ENCODE results near the gene TRPM8.
"Not testable (repeated sequence)": the region's sequence is repeated elsewhere in the genome, so short reads cannot be mapped to it uniquely, and the experiment has no call there.

Gene TRPM8

DNA sequence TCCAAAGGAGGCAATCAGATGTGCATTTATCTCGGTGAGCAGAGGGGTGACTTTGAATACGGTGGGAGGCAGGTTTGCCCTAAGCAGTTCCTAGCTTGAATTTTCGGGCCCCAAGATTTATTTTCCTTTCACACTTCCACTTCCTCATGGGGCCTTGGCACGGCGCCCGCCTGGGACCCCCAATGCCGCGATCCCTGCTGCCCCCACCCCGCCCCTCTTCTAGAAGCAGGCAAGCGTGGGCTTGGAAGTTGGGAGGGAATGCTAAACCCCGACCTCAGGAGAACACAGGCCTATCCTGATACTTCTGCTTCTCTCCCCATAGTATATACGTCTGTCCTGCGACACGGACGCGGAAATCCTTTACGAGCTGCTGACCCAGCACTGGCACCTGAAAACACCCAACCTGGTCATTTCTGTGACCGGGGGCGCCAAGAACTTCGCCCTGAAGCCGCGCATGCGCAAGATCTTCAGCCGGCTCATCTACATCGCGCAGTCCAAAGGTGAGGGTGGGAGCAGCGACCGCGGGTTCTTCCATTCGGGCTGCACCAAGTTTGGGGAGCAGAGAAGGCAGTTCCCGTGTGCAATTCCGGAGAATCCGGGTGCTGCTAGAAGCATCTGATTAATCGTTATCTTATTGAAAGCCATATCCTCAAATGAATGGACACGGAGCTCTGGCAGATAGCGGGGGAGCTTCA is 21.6 kb downstream of the TRPM8 start:
- DNase-seq: no peak

DNA sequence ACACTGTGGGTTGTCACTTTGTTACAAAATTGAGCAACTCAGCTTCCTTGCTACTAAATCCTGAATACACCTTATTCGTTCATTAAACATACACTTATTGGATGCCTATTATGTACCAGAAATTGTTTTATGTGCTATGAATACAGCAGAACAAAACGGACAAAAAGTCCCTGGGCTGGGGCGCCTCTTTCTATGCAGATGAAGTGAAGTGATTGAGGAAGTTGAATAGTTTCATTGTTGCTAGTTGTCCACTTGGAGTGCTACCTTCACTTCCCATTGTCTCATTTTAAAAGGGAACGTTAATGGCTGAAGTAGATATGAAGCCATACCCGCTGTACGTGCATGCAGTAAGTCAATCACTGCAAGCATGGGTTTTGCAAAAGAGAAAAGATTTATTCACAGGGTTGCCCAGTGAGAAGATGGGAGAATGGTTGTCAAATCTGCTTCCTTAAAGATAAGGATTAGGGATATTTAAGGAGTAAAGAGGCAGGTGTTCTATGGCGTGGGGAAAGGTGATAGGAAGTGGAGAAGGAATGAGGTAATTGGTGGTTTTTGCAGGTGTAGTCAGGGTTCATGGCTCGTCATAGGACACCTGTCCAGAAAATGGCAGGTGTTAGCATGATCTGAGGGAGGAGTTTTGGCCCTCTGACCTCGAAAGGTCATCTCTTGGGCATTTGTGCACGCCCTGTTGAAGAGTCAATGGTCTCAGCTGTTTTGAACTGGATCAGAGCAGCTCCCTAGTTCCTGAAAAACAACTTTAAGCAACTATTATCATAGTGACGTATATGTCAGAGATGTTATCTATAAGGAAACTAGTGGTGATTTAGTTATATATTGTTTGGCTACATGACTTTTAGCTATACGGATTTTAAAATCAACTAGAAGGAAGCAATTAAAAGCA is 23.5 kb downstream of the TRPM8 start:
- DNase-seq: no peak

DNA sequence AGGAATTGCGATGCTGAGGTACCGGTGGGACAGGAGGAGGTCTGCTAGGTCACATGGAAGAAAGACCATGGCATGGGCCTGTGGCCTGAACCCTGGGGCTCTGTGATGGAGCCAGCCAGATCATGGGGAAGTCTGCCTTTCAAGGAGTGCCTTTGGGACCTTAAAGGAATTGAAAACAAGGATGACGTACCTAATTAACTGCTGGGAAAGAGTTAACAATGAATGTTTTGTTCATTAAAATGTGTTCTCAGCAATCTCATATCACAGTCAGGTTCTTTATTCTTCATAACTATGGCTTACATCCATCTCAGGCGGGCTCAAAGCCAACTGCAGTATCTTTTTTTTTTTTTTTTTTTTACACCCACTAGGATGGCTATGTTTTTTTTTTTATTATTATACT is 25.6 kb downstream of the TRPM8 start:
- DNase-seq: no peak

DNA sequence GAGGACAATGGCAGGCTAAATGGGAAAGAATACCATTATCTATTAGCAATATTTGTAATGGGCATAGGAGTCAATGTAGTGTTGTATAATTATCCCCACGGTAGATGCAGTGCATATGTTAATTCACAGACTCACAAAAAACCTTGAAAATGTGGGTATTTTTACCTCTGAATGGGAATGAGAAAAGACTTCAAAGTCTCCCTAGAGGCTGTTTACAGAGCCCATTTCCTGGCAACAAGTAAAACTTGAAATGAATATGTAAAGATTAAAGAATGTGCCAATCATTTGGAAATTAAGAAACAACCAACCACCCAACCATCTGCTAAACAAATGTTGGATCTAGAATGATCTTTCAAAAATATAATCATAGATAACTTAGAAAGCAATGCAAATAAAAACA is 27.1 kb downstream of the TRPM8 start:
- DNase-seq: no peak

DNA sequence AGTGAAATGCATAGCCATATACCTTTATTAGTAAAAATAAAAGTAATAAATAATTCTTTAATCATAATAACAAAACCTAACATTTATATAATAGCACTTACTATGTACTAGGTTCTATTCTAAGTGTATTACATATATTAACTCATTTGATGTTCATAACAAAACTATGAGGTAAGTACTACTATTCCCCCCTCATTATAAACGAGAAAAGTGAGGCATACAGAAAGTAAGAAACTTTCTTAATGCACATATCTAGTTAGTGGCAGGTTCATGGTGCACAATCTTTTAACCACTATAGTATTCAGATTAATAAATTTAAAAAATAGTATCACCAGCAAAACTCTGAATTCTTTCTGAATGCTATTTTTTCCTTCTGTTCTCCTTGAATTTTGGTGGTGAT is 27.5 kb downstream of the TRPM8 start:
- DNase-seq: no peak

DNA sequence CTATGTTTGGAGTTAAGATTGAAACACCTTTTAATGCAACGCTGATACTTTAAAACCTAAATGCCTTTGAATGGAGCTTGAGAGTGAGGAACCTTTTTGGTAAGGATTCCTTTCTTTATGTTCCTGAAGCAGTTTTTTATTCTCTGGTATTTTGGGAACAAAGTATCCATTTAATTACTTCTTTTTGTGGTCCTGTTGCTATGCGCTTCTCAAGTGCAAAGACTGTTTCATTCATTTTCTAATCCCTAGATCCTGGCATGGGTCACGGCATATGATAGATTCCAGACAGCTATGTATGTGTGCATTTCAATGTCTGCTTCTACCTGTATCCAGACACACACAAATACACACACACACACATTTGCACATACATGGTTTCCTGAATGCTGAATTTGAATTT is 28.0 kb downstream of the TRPM8 start:
- no peak for DNase-seq

DNA sequence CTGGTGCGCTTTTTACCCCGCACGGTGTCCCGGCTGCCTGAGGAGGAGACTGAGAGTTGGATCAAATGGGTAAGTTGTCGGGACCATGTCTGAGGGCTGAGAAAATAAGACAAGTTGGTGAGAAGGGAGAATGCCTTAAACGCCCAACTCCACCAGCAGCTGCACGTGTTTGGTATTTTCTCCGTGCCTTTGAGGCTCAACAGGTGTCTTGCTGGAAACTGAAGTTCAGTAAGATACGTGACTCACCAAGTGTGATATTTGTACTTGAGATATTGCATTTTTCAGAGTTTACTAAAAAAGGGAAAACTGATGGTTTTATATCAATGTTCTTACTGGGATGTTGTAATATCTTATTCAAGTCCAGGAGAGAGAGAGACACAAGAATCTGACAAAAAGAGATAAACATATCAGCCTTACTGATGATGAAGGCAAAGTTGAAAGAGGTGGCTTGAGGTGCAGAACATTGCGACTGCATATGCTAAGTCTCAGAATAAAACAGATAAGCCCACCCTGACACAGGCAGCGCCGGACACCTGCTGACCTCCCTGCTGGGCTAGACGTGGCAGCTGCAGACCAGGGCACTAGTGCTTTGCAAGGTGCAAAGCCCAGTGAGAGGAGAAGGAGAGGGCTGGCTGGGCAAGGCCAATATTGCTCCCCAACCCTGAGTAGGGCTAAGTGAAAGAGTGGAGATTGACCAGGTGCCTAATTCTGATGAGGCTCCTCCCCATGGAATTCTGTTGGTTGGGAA is 33.1 kb downstream of the TRPM8 start:
- no peak for DNase-seq

DNA sequence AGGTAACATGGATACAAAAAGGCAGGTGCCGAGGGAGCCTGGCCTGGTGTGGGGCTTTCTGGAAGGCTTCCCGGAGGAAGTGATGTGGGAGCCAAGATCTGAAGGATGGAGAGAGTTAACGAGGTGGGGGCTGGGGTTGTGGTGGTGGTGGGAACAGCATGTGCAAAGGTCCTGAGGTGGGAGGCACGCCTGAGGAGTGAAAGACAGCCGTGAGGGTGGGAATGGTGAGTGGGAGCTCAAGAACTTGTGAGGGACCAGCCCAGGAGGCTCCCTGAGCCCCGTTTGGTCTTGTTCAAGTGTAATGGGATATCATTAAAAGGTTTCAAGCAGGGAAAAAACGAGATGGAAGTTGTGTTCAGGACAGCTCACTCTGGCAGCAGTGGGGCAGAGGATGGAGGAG is 35.2 kb downstream of the TRPM8 start:
- DNase-seq: no peak

DNA sequence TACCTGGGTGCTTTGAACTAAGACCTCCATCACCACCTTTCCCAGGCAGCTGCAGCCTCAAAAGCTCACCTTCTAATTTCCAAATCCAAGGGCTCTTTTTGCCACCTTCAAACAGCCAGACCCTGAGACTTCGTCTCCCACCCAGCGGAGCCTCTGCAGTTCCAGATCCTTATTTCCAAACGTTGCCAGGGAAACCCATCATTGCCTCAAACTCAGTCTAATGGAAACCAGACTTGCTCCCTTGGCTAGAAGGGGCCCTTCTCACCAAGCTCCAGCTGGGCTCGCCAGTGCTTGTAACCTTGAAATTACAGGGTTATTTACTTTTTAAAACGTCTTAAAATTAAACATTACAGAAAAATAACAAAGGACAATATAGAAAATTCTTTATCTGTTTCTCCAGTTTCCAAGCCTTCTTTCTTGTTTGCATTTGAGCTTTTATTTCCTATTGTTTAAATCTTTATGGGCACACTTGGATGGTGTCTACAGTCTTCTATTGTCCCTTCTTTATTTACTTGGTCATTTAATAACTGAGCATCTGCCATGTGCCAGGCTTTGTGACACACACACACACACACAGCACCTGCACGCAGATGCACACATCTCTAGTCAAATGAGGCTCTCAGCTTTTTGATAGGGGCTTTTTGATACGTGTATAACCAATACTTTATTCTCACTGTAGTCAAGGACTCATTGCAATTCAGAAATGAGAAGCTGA is 36.1 kb downstream of the TRPM8 start:
- DNase-seq: no peak

DNA sequence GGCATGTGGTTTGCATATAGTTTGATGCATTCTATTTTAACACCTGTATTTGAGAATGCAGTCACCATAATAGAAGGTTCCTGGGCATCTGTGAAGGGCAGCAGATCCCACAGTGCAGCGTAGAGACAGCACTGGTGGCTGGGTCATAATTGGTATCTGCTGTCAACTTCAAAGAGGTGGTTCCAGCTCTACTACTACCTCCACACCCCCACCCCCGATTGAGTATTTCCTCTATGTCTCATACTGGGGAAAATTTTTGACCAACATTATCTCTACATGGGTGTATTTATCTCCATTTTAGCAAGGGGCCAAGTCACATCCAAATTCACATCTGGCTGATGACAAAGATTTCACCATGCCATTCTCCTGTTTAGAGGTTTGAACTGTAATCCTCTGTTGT is 43.0 kb downstream of the TRPM8 start:
- no peak for DNase-seq

DNA sequence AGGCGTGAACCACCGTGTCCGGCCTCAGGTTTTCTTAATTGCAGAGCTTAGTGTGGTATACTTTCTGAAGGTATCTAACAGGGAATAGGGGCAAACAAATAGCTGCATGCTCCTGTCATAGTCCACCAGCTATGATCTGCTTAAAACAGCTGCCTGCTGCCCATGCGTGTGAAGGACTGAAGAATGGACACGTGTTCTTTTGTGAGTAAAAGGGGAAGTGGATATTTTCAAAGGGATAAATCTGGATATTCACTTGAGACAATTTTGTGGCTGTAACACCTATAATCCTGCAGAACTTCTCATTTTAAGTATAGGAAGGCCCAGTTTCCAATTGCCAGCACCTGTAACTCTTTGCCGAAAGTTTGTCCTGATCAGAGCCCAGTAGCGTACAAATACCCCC is 44.7 kb downstream of the TRPM8 start:
- DNase-seq: no peak

DNA sequence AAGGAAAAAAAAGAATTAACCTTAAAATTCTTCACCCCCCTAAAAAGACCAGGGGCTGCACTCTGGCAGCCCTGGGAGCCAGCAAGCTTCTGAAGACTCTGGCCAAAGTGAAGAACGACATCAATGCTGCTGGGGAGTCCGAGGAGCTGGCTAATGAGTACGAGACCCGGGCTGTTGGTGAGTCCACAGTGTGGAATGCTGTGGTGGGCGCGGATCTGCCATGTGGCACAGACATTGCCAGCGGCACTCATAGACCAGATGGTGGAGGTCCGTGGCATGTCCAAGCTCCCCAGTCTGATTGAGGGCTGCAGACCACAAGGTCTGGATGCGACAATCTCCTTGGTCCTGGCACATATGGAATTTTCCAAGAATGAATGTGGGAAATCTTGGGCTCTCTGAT is 47.4 kb downstream of the TRPM8 start:
- no peak for DNase-seq

DNA sequence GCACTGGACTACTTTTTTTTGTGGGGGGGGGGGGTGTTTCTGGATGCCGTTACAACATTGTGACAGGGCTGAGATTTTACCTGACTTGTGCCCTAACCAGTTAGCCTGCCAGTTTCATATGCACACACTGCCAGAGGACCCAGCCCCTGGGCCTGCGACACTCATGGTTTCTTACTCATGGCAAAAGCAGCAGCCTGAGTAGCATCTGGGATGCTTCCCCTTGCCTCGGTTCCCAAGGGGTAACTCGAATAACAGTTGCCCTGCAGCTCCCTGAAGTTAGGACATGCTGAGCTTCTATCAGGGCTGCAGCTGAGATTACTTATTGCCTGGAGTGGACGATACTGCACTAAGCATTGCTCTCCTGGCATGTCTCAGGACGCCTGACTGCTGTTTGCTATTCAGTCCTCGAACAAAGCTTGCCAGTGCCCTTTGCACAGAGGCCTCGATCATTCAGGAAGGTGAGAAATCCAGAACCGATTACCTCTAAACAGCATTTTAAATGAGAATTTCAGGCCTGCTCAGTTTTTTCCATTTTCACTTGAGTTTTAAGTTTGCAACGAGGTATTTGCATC is 47.9 kb downstream of the TRPM8 start:
- no peak for DNase-seq

DNA sequence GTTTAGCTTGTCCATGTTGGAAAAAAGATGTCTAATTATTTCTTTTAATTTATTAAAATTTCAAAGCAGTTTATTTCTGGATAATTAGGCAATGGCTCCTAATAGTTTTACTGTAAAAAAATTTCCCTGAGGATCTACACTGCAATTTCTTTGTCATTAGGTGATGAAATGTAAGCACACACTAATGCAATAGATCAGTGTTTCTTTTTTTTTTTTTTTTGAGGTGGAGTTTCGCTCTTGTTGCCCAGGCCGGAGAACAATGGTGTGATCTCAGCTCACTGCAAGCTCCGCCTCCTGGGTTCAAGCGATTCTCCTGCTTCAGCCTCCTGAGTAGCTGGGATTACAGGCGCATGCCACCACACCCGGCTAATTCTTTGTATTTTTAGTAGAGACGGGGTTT is 48.5 kb downstream of the TRPM8 start:
- DNase-seq: not testable (repeated sequence)

DNA sequence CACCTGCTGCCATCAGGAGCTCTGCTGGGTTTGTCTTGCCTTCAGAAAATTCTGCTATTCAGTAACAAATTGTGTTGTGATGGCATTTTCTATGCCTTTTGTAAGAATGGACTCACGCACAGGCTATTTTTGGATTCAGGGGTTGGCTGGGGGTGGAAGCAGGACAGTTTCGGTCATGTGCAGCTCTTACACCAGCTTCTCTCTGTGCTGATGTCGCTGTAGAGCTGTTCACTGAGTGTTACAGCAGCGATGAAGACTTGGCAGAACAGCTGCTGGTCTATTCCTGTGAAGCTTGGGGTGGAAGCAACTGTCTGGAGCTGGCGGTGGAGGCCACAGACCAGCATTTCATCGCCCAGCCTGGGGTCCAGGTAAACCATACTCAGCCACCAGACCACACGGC is 49.2 kb downstream of the TRPM8 start:
- DNase-seq: no peak

DNA sequence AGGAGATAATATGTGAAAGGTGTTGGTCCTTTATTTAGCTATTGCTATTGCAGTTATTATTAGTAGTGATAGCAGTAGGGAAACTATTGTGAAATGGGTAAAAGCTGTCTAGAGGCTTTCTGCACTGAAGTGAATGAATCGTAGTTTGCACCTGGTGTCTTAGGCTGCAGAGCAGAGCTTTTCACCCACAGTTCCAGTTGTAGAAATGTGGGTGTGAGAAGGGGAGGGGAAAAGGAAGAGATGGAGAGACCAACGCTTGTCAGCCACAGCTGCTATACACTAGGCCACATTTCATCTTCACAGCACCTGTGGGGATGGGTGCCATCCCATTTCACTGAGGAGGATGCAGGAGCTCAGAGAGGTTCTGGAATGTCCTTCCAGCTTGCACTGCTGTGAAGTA is 50.0 kb downstream of the TRPM8 start:
- DNase-seq: no peak

DNA sequence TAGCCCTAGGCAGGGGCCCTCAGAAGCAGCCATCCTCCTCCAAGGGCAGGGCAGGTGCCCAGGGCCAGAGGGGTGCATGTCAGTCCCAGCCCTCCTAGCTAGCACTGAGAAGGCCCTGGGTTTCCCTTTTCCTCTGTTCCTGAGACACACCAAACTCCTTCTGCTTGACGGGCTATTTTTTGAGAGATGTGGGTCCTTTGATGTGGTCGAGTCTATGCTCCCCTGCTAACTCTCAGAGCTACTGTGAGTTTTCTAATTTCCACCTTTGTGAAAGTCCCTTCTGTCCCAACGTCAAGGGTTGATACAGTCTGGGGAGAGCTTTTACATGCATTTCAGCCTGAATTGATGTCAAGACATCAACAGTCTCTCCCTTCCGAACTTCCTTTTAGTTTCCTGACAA is 51.4 kb downstream of the TRPM8 start:
- DNase-seq: no peak

DNA sequence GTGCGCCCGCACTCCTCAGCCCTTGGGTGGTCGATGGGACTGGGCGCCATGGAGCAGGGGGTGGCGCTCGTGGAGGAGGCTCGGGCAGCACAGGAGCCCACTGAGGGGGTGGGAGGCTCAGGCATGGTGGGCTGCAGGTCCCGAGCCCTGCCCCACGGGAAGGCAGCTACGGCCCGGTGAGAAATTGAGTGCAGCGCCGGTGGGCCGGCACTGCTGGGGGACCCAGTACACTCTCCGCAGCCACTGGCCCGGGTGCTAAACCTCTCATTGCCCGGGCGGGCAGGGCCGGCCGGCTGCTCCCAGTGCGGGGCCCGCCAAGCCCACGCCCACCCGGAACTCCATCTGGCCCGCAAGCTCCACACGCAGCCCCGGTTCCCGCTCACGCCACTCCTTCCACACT is 55.3 kb downstream of the TRPM8 start:
- not testable (repeated sequence) for DNase-seq

DNA sequence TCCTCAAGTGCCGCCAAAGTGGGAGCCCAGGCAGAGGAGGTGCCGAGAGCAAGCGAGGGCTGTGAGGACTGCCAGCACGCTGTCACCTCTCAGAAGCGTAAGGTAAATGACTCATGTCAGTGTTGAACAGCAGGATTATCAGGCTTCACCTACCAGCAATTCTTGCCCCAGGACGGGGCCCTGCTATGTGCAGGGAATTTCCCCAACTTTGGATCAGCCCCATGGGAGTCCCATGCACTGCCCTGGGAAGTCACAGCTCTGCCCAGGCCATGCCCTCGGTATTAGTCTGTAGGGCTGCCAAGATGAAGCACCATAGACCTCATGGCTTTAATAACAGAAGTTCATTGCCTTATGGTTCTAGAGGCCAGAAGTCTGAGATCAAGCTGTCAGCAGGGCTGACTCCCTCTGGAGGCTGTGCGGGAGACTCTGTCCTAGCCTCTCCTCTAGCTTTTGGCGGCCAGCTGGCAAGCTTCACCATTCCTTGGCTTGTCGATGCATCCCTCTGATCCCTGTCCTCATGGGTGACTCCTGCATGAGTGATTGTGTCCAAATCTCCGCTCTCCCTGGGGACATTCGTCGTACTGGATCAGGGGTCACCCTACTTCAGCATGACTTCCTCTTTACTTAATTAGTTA is 55.9 kb downstream of the TRPM8 start:
- peak; percentile 33 for DNase-seq

DNA sequence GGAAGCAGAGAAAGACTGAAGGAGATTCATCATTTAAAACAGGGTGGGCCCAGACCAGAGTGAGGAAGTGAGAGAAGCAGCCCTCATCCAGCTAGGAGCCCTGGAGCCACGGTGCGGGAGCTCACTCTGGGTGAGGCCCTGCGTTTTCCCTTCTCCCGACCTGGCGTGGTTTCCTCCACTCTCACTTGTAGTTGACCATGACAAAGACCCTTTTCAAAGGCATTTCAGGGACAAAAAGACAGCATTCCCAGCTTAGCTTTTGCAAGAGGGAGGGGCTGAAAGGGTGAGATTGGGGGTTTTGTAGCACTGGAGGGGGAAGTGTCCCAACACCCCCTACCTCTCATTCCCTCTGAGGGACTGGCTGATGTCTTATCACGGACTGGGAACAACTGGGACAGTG is 56.6 kb downstream of the TRPM8 start:
- DNase-seq: peak; percentile 30

DNA sequence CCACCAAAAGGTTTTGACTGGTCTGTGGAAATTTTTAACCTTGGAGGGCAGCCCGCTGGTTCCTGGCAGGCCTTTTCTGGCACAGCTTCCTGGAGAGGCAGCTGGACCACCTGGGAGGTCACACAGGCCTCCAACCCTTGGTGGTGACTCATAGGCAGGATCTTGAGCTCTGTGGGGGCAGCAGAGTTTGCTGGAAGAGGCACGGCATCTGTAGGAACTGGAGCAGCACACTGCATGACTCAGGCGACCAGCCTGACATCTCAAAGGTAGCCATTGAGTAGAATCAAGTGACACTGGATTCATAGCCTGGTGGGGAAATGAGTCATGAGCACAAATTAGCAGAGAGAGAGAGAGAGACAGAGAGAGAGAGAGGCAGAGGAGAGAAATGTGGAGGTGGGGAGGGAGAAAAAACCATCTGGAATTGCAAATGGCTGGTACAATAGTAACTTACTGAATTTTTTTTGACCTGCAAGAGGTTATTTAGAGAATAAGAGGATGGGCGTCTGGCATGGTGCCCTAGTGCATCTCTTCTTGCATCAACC is 57.4 kb downstream of the TRPM8 start:
- DNase-seq: peak; percentile 62

DNA sequence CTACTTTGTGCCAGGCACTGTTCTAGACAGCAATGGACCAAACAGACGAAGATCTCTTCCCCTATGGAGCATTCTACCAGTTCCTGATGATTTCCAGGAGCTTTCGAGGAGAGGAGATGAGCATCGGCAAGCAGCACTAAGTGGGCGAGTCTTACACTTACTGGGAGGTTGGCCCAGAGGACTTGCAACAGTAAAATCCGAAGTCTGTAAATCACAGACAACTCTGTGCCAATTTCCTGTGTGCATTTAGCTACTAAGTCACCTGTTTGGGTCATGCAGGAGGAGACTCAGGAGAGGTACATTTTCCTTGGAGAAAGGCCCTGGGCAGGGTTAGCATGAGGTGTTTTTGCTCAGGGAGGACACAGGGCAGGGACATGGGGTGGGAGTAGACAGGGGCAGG is 58.9 kb downstream of the TRPM8 start:
- no peak for DNase-seq

All from activated CD8-positive, alpha-beta memory T cell treated with anti-CD3 and anti-CD28 coated beads, Interleukin-2, amount 50 U/mL, for 48 hours (primary cell).